ENCODE results near the gene USP30.
A peak's percentile ranks its signal among the peaks of the same experiment; 100 is the strongest.

Gene USP30

DNA sequence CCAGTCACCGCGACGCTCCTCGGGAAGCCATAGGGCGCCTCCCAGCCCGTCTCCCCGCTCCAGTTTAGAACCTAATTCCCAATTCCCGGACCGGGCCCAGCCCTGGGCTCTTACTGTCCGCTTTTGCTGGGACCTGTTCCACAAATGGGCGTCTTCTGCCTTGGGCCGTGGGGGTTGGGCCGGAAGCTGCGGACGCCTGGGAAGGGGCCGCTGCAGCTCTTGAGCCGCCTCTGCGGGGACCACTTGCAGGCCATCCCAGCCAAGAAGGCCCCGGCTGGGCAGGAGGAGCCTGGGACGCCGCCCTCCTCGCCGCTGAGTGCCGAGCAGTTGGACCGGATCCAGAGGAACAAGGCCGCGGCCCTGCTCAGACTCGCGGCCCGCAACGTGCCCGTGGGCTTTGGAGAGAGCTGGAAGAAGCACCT is 45.8 kb downstream of the USP30 start:
- no peak for DNase-seq

DNA sequence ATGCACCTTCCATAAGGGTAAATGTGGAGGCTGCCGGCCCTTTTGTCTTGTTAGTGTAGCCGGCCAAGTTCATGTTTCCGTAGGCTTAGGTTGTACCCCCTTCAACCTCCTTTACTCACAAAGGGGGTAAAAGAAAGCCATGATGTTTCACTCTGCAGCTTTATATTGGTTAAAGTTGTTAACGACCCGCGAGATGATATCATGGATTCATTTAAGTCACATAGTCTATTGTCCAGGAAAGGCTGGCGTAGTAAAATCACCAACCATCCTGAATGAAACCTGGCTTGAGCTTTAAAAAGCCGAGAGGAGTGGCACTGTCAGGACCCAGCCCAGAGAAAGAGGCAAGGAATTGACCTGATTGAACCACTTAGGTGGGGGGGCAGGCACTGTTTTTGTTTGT is 46.3 kb downstream of the USP30 start:
- DNase-seq, result no peak

DNA sequence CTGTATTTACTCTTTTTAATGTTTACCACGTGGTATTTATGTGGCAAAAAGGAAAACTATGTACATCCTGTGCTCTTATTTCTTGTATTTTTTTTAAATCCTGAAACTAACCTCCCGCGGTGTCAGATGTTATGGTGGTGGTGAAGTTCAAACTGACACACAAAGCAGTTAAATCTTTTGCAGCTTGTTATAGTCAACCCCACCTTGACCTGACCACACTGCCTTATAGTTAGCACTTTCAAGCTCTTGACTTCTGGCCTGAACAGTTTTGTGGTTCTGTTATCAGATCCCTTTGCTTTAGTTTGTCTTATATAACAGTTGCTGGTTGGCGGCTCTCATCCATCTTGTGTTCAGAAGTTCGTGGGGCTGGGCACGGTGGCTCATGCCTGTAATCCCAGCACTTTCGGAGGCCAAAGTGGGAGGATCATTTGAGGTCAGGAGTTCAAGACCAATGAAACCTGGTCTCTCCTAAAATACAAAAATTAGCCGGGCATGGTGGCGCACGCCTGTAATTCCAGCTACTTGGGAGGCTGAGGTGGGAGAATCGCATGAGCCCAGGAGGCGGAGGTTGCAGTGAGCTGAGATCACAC is 47.1 kb downstream of the USP30 start:
- no peak for DNase-seq

DNA sequence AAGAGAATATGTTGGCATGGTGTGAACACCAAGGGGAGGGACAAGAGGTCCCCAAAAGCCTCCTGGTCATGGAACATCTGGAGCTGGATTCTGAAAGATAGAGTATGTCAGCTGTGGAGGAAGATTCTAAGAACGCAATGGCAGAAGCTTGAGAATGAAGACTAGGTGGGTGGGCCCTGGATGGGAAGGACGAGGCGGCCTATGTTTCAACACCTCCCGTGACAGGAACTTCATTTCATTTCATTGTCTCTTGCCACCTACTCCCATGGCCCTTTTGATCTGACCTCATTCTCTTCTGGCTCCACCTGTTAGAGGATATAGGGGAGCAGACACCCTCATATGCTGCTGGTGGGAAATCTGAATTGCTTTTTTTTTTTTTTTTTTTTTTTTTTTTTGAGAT is 48.4 kb downstream of the USP30 start:
- no peak for DNase-seq

DNA sequence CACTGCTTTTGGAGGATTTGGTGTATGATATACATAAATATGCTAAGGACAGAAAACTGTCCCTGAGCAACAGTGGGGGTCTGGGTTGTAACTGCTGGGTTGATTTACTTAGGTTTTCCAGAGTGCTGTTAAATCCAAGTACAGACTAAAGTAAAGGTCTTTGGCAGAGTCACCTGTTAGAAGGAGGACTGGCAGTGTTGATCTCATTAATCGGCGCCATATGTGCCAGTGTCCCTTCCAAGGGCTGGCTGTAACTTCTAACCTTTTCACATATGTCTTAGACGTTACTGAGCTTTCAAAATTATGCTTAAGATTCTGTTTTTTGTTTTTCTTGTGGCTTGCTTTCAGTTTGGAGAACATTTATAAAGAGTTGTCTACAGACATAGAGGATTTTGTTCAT is 50.1 kb downstream of the USP30 start:
- peak in 1 of 2 experiments; percentile 23 for DNase-seq

DNA sequence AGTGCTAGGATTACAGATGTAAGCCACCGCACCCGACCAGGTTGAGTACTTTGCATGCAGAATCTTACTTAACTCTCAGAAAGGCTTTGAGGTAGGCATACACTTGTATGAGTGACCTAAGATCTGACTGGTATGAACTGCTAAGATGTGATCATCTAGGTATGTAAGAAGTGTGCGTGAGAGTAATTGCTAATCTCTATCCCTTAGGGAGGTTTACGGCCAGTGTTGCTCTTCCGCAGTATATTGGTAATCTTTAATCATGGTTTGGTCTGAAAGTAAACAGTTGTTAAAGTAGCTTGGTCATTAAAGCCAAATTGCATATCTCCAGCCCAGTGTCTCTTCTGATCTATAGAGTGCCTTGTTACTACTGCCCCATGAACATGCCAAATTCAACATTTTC is 52.8 kb downstream of the USP30 start:
- no peak for DNase-seq

DNA sequence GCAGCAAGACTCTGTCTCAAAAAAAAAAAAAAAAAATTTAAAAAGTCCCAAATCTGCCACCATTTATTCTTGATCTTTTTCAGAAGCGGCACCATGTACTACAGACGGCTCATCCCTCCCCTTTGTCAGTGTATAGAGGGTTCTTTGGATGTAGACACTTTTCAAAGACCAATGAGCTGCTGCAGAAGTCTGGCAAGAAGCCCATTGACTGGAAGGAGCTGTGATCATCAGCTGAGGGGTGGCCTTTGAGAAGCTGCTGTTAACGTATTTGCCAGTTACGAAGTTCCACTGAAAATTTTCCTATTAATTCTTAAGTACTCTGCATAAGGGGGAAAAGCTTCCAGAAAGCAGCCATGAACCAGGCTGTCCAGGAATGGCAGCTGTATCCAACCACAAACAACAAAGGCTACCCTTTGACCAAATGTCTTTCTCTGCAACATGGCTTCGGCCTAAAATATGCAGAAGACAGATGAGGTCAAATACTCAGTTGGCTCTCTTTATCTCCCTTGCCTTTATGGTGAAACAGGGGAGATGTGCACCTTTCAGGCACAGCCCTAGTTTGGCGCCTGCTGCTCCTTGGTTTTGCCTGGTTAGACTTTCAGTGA is 57.5 kb downstream of the USP30 start:
- DNase-seq, result no peak

DNA sequence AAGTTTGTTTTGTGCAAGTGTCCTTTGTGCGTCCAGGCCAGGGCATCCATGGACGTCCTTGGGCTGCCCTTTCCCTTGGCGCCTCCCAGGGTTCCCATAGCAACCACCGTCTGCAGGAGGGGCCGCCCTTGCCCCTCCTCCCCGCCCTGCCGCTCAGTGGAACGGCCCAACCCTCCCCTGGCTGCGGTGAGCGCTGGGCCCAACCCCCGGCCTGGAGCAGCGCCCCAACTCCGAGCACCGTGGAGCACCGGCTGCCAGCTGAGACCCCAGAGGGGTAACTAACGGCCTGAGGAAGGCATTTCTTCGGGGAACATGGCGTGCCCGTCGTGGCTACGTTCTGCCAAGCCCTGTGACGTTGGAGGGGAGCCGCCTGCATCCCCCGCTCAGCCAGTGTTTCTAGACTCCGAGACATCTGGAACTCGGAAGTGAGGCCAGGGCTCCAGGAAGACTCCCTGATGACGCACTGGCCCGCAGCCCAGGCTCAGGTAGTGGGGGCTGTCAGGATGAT is 58.7 kb downstream of the USP30 start:
- DNase-seq, result no peak

DNA sequence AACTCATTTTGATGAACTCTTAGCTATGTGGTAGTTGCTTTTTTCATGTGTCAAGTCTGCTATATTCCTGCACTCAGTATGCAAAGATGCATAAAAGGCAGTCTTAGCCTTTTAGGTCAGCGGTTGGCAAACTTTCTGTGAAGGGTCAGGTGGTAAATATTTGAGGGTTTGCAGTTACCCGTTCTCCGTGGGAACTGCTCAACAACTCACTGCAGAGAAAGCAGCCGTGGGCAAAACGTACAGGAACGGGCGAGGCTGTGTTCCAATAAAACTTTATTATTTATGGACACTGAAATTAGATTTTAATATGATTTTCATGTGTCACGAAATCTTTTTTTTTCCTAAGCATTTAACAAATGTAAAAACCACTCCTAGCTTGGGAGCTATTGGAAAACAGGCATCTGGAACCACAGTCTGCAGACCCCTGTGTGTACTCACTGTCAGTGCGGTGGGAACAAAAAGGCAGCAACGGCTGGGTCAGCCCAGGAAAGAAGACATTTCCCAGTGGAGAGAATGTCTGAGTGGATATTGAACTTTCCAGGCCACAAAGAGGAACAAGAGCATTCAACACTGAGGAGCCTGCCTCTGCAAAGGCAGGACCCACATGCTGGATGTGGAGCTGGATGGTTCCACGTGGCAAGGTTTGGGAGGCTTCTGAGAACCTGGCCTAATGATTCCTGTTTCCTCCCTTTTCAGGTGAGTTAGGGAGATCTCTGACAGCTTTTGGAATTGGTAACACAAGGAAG is 60.5 kb downstream of the USP30 start:
- DNase-seq, result no peak

DNA sequence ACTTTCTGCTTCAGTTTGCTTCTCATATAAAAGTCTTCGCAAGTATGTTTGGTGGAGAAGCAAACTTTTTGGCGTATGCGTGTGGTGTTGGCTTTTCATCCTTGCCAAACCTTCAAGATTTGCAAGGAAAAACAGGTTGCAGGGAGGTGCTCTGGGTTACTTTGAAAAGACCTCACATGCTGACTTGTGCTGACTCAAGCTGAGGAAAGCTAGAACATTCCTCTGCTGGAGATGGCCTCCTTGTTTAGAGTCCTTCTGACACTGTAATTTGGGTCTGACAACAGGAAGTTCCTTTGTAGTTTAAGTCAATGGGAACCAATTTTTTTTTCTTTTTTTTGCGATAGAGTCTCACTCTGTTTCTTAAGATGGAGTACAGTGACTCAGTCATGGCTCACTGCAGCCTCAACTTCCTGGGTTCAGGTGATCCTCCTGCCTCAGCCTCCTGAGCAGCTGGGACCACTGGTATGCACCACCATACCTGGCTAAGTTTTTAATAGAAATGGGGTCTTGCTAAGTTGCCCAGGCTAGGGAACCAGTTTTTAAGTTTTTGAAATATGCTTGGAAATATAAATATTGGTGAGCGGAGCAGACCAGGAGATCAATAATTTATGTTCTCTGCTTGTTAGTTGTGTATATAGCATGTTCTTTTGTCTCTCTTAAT is 61.4 kb downstream of the USP30 start:
- no peak for DNase-seq

DNA sequence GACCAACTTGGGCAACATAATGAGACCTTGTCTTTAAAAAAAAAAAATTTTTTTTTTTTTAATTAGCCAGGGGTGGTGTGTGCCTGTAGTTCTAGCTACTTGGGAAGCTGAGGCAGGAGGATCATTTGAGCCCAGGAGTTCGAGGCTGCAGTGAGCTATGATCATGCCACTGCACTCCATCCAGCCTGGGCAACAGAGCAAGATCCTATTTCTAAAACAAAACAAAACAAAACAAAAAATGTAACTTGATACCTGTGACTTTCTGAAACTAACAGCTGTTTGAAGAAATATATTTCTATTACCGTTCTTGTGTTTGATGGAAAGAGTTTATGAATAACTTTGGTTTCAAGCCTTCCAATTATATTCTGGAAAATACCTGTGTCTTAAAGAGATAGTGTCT is 62.3 kb downstream of the USP30 start:
- no peak for DNase-seq

DNA sequence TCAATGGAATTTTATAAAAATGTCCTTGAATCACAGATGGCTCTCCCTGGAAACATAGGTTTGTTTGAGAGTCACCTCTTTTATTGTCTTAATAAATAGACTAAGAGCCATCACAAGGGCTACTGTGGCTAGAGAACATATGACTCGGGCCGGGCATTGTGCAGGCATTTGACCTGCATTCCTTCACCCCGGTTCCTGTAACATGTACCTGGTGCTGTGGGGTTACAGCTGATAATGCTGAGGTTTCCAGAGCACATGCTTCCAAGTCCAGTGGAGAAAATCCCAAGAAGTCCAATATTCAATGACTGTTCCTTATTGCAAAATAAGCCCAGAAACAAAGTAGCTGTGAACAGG is 63.0 kb downstream of the USP30 start:
- no peak for DNase-seq

DNA sequence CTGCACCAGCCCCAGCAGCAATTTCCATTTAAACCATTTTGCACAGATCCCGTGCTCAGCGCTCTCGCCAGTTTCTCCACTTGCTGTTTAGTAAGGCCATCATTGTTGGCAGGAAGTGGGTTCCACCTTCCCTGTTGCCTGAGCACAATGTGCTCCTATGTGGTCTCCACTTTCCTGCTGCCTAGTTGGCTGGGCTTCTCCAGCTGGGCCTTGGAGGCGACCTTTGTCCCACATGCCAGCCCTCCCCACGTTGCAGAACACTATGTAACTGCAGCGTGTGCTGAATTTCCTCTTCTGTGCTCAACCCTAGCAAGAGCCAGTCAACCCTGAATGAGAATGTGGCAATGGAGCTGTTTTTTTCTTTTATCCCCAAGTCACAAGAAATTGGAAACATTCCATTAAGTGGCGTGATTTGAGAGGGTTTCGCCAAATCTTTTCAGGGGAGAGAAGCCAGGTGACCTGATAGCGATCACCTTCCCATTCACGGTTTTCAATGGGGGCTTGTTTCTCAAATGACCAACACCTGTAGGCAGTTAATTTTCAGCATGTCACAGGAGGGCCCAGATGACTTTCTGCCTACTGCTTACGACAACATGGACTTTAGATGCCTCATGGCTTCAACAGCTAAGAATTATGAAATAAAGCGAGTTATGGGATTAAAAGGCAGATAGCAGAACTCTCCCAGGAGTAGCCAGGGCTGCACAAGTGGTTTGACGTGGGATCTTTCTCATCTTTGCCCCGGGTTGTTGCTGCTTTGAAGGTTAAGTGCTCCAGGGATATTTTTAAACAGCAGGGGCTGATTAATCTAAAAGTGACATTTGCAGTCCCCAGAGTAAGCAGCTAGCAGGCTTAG is 63.6 kb downstream of the USP30 start, which contains the start of gene ACACB:
ACACB (plus strand) TSS at position 830 of the 853 bp plus-strand sequence. CDS start 22,819 bp downstream, outside the sequence.
- DNase-seq, result no peak

DNA sequence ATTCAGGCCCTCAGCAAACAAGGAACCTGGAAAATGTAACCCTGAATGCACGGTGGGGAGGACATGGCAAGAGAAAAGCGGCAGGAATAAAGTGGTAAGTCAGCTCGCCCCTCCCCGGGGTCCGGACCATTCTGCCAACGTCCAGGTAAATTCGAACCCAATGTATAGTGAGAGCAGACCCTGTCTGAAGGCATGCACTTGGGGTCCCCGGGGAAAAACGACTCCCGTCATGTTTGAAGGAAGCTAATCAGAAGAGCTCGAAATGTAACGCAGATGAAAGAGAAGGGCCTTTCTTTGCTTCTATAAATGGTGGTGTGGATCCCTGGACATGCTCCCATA is 64.2 kb downstream of the USP30 start:
- DNase-seq, result no peak

DNA sequence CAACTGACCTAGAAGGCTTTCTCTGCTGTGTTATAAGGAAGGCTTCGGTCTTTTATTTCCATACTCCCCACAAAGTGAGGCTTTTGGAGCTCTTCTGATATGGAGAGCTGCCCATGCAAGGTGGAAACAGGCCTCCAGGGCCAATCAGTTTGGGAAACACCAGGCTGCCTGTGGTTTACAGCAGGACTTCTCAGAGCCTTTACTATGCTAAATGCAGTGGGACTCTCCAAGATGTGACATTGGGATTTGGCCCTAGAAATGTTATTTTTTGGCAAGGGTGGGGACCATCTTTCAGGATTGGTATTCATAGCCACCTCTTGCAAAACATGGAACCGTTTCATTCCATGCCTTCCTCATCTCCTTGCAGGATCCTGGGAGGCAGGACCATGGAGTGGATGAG is 67.7 kb downstream of the USP30 start:
- no peak for DNase-seq

DNA sequence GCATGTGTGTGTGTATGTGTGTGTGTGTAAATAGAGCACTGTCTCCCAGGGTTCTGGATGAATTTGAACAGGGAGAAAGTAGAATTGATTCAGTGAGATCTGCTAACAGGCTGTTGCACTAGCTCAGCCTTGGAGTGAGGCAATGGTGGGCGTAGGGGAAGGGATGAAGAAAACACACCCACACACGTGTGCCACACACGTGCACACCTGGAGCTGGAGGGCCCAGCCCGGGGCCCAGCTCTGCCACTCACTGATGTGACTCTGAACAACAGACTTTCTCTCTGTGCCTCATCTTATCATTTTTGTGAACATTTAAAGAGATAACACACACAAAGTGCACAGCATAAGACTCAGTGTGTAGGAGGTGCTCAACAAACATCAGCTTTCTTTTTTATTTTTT is 68.2 kb downstream of the USP30 start:
- no peak for DNase-seq

DNA sequence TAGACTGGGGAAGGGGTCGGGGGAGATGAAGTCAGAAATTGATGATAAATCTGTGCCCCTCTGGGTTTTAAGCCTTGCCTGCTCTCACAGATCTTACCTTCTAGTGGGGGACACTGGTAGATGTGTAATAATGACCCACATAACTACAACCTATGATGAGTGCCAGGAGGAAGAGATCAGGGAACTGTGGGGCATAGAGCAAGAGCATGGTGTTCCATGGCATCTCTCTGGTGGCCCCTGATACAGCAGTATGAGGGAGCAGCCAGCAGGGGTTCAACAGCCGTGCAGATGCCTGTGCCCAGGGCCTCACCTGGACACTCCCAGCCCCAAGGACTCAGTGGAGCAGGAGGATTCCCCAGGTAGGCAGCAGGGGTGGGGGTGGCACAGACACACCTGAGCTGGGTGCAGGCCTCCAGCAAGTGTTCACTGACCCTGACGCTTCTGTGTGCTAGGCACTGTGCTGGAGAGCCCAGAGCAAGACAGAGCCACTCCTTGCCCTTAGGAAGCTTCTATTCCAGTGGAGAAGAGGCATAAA is 69.0 kb downstream of the USP30 start:
- DNase-seq, result no peak

DNA sequence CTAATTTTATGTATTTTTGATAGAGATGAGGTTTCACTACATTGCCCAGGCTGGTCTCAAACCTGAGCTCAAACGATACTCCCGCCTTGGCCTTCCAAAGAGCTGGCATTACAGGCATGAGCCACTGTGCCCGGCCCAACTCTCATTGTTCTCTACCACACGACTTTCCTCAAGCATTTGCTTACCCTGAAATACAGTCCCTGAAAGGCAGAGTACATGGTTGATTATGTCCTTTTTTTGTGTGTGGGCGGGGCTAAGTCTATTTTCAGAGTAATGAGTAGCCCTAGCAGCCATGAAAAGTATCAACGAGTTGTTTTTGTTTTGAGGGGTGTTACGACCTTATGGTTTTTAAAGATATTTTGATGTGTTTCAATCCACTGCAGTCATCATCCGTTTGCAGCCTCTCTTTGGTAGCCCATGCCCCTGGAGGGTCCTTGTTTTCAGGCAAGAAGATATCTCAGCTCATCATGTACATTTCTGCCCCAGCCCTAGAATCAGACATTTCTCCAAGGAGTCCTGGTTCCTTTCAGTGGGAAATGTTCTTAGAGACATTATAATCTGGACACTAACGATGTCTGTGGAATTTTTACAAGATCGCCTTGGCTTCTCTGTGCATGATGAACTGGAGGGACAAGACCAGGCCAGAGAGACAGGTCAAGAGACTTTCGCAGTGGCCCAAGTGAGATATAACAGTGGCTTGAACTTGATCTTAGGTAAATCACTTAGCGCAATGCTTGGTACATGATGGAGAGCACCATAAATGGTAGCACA is 72.7 kb downstream of the USP30 start:
- DNase-seq, result no peak

DNA sequence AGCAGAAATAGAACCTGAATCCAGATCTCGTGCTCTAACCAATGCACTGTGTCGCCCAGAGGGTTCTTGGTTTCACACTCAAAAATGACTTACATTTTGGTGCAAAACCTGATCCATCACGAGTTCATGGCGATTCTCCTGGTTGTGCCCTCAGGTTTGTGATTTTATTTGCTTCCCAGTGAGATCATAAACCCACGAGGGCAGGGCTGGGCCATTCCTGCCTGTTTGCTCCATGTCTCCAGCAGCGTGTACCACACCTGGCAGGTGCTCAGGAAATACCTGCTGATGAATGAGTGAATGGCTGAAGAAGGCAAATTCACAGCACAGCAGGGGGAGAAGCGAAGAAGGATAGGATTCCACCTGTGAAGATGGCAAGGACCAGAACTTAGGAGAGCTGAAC is 73.4 kb downstream of the USP30 start:
- no peak for DNase-seq

DNA sequence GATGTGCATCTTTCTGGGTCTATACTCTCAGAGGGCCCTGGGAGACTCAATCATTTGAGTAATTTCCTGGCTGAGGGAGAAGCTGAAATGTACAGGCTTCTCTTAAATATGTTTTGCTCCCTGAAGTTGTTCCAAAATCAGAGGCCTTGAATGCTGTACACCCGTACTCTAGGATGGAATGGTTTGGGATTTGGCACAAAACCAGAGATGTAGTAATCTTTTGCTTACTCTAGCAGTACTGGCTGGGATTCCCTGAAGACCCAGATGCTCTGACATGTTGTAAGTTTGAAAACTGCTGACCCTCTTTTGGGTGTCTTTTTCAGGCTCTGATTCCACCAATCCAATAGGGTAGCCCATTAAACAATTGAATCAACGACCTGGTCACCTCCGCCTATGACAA is 74.4 kb downstream of the USP30 start:
- DNase-seq, result no peak

DNA sequence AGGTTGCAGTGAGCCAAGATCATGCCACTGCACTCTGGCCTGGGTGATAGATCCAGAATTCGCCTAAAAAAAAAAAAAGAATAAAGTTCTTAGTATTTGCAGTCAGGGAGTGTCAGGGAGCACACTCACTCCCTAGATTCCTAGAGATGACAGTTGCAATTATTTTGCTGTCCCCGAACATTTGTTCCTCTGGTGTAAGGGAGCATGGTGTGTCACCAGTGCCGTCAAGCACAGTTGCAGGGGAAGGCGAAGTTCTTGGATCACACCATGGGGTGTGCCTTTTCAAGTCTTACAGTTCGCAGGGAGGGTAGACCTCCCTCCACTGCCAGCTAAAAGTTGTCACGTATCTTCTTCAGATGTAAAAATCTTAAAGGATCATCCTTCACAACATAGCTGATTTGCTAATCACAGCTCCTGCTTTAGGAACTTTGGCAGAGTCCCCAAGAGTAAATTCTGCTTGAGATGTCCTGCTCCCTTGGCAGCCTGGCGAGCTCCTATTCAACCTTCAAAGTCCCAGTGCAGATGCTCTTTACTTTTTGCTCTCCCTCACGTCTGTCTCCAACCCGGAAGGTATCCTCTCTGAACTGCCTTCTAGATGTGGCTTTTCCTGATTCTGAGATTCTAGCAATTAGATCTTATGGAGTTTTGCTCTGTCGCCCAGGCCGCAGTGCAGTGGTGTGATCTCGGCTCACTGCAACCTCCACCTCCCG is 75.3 kb downstream of the USP30 start:
- DNase-seq, result no peak
